HL-60 (cell line): ENCODE measurements around the gene ANO6.

ENCODE experiments used
- CTCF ChIP-seq: IDR thresholded peaks from one replicate; pipeline ENCODE4 v1.5.1; 2011; ENCODE audit warnings: low read length, control low read depth, inconsistent platforms; ENCODE audit not compliant: insufficient read depth
- GABPA ChIP-seq: IDR thresholded peaks from 2 replicates; pipeline ENCODE4 v1.6.1; 2012; ENCODE audit warnings: low read depth
- POLR2AphosphoS5 ChIP-seq: IDR thresholded peaks from 2 replicates; pipeline ENCODE4 v1.6.1; 2012; ENCODE audit warnings: low read depth
- REST ChIP-seq: IDR thresholded peaks from 2 replicates; pipeline ENCODE4 v1.6.1; 2012; ENCODE audit warnings: low read depth; ENCODE audit not compliant: insufficient replicate concordance
- SPI1 ChIP-seq: IDR thresholded peaks from 2 replicates; pipeline ENCODE4 v1.6.1; 2012; ENCODE audit warnings: low read depth, mild to moderate bottlenecking, borderline replicate concordance

GRCh38 chr12:45216983-45217485 lies 1.1 kb downstream of the ANO6 start:
- TF ChIP-seq CTCF (no peak), REST (no peak), SPI1 (no peak), GABPA (no peak), POLR2AphosphoS5 (no peak)
